Stimulated activated CD8-positive, alpha-beta memory T cell treated with anti-CD3 and anti-CD28 coated beads, Interleukin-4, amount 100 ng/mL, for 24 hours (primary cell): ENCODE results near the gene ZSWIM9.

Experiments used
- DNase-seq: peaks from one replicate; pipeline ENCODE4 v3.0.0-alpha.2; 2020; ENCODE audit warnings: low read depth

The ZSWIM9 gene

DNA sequence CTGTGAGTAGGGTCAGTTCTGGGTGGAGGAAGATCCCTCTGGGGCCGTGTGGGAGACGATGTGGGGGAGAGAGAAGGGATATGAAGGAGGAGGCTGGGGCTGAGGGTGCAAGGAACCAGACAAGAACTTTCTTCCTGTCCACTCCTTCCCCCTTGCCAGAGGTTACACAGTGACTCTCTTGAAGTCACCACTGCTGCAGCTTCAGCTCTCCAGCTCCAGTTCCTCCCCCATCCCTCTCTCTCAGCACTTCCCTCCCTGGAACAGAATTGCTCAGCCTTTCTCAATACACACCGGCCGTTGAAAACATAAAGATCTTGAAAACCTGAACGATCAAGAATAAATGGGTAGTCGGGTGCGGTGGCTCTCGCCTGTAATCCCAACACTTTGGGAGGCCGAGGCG lies 5.1 kb downstream of the ZSWIM9 start:
- no peak for DNase-seq

DNA sequence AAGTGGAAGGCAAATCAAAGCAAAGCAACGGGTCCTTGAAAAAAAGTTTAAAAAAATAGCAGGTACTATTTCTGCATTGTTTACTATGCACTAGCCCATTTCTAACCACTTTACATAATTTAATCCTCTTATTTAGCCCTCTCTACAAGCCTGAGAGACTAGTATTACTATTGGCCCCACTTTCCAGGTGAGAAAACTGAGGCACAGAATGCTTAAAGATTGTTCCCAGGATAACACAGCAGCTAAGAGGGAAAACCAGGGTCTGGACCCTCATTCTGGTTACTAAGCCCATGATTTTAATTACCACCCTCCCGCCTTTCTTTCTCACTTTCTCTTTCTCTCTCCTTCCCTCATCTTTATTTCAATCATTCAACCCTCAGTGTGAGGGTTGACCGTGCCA lies 5.7 kb downstream of the ZSWIM9 start:
- DNase-seq = no peak

DNA sequence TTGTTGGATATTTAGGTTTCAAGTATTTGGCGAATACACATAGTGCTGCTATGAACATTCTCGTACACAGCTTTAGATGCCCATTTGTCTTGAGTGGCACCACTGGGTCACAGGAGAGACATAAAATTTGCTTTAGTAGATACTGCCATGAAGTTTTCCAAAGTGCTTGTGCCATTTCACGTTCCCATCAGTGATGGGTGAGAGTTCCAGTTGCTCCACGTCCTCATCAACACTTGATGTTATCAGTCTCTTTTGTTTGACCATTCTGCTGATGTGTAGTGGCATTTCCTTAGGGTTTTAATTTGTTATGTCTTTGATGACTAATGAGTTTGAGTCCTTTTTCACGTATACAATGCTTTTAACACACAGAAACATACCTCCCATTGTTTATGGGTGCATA lies 11.0 kb downstream of the ZSWIM9 start:
- DNase-seq = no peak

DNA sequence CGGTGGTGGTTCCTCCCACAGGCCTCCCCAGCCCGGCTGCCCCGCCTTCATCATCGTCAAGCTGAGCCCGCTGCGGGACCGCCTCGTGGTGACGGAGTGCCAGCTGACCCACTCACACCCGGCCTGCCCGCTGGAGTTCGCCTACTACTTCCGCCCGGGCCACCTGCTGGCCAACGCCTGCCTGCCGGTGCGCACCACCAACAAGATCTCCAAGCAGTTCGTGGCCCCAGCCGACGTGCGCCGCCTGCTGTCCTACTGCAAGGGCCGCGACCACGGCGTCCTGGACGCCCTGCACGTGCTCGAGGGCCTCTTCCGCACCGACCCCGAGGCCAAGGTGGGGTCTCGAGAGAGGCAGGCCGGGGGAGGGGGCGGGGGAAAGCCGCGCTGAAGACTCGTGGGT lies 12.0 kb downstream of the ZSWIM9 start:
- no peak for DNase-seq

DNA sequence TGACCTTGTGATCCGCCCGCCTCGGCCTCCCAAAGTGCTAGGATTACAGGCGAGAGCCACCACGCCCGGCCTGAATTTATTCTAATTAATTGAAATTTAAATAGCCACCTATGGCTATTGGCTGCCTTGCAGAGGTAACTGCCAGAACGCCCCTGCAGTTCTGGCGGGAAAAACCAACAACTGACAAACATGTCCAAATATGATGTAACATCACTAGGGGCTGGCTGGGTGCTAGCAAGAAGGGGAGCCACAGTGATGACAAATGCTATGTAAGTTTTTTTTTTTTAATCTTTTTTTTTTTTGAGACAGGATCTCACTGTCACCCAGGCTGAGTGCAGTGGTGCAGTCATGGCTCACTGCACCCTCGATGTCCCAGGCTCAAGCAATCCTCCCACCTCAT lies 12.9 kb downstream of the ZSWIM9 start:
- no peak for DNase-seq

DNA sequence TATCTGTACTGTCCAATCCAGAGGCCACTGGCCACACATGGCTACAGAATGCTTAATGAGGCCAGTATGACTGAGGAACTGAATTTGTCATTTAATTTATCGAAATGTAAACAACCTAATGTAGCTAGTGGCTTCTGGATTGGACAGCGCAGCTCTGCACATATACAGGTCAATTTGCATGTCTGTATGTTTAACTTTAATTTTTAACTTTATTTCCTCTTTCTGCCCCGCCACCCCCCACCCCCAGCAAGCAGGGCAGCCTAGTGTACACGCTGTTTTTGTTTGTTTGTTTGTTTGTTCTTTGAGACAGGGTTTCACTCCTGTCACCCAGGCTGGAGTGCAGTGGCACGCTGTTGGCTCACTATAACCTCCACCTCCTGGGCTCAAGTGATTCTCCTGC lies 15.5 kb downstream of the ZSWIM9 start:
- DNase-seq = no peak

DNA sequence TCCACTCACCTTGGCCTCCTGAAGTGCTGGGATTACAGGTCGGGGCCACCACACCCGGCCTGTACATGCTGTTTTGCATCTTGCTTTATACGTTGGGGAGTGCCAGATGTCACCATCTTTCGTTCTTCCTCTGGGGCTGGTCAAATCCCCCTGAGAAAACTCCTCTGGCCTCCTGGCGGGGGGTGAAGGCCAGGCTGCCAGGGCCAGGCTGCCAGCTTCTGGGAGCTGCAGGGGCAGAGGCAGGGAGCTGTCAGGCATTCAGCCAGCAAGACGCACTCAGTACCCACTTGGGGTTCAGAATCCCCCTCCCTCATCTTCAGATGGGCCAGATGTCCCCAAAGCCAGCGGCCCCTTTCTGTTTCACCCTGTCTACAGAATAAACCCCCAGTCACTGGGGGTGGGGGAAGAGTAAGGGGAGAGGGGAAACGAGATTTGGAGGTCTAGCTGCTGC lies 16.1 kb downstream of the ZSWIM9 start:
- no peak for DNase-seq

DNA sequence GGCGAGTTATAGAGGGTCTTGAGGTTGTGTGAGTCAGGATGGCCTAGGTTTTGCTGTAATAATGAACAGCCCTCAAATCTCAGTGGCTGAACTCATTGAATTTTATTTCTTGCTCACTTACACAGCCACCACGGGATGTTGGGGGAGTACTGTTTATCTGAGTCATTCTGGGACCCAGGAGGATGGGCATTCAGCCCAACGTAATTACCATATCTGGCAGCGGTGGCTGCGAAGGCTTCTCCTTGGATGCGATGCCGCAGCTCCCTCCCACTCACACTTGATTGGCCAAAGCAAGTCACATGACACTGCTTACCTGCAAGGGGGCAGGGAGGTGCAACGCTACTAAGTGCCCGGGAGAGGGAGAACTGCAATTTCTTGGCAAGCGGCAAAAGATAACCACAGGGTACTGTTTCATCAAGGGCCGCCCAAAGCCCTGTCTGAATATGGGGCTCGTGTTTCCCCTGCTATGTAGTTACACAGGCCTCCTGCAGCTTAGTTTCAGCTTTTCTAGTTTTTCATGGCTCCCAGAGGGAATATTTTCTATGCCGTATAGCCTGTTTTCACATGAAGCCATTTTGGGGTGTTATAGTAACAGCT lies 19.9 kb downstream of the ZSWIM9 start:
- peak; percentile 46 for DNase-seq

DNA sequence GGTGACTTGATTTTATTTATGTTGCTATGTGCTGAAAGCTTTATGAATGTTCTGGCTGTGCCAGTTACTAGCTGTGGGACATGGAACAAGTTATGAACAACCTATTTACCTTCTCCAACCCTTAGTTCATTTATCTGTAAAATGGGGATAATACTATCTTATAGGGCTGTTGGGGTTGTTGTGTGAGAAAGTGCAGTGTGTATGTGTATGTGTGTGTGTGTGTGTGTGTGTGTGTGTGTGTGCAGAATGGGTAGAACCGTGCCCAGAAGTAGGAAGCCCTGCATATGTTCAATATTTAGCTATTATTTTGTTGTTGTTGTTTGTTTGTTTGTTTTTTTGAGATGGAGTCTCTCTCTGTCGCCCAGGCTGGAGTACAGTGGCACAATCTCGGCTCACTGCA lies 20.4 kb downstream of the ZSWIM9 start:
- DNase-seq = no peak

DNA sequence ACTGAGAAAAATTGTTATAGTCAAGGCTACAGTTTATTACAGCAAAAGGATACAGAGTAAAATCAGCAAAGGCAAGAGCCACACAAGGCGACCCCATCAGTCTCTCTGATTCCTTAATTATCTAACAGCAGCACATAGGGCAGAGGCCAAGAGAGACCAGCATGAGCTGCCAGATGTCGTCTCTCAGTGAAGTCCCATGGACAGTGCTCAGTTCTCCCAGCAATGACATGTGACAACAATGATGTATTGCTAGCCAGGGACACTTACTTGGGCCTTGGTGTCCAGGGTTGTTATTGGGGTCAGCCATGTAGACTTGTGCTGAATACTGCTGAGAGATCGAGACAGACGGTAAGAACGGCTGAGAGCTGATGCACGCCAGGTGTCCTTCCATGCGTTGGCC lies 22.3 kb downstream of the ZSWIM9 start:
- DNase-seq = no peak

DNA sequence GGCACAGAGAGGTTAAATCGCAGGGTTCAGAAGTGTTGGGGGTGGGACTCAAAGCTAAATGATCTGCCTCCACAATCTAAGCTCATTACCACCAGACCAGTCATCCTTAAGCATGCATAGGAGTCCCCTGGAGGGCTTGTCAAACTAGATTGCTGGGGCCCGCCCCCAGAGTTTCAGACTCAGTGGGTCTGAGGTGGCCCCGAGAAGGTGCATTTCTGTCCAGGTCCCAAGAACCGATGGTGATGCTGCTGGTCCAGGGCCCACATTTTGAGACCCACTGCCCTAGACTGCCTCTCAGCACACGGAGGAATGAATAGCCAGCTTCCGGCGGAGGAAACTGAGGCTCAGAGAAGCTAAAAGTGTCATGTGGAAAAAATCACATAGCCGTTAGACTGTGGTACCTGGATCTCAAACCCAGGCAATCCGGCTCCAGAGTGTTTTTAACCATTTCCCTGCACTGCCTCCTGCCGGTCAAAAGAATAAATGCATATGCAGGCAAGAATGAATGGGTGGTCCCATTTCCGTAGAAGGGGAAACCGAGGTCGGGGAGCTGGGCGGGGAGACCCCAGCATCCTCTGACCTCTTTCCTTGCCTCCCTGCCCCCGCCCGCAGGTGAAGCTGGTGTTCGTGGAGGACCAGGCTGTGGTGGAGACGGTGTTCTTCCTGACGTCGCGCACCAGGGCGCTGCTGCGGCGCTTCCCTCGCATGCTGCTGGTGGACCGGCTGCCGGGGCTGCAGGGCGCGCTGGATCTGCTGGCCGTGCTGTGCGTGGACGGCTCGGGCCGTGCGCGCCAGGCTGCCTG lies 23.8 kb downstream of the ZSWIM9 start:
- DNase-seq = no peak

DNA sequence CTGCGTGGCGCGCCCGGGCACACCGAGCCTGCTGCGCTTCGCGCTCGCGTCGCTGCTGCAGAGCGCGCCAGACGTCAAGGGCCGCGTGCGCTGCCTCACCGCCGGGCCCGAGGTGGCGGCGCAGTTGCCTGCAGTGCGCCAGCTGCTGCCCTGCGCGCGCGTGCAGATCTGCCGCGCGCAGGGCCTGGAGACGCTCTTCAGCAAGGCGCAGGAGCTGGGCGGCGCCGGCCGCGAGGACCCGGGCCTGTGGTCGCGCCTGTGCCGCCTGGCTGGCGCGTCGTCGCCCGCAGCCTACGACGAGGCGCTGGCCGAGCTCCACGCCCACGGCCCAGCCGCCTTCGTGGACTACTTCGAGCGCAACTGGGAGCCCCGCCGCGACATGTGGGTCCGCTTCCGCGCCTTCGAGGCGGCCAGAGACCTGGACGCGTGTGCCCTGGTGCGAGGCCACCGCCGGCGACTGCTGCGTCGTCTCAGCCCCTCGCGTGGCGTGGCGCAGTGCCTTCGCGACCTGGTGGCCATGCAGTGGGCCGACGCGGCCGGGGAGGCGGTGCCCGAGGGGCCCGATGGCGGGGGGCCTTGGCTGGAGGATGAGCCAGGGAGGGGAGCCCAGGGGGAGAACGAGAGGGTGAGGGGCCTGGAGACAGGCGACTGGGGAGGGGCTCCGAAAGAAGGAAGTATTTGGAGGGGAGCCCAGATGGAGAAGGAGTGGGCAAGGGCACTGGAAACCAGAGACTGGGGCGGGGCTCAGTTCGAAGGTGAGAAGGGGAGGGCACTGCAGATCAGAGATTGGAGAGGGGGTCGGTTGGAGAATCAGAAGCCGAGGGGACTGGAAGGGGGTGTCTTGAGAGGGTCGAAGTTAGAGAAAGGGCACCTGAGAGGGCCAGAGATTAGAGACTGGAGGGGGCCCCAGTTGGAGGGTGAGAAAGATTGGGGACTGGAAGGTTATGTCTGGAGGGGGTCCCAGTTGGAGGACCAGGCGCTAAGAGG lies 24.7 kb downstream of the ZSWIM9 start:
- DNase-seq = no peak

DNA sequence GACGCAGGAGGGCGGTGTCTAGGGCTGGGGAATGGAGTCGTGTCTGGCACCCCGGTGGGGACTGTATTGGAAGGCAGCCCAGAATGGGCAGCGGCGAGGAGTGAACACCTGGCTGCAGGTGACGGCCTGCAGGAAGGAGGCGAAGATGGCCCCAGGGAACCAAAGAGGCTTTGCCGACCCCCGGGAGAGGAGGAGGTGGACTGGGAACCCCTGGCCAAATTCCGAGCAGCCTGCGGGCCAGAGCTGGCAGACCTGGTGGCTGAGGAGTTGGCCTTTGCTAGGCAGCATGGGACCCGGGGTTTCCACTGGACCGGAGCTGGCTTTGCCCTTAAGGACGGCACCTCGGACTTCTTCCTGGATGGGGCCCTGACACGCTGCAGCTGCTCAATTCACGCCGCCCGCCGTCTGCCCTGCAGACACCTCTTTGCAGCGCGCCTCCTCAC lies 25.9 kb downstream of the ZSWIM9 start:
- DNase-seq = no peak

DNA sequence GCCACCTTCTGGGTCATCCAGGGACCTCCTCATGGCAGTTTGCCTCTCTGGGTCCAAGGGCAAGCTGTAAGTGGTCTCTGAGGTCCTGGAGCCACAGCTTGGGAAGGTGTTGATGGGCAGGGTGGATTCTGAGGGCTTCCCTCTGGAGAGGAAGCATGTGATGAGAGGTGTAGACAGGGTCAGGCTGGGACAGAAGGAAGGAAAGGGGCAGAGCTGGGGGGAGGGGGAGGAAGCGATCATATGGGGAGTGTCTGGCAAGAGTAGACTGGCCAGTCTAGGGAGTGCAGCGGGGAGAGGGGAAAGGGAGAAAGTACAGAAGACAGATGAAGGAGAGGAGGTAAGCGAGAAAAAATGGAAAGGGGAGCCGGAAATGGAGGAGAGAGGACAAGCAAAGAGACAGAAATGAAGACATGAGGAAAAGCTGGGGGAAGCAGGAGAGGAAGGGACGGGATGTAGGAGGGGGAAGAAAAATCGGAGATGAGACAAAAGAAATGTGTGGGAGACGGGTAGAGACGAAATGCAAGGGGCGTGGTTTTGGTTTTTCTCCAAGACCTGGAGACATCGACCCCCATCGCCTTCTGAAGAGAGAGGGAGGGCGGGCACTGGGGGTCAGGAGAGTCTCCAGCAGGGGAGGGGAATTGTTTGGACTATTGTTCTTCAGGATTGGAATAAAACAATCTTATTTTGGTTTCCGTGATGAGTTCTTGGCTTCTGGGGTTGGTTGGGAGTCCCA lies 26.6 kb downstream of the ZSWIM9 start:
- no peak for DNase-seq

DNA sequence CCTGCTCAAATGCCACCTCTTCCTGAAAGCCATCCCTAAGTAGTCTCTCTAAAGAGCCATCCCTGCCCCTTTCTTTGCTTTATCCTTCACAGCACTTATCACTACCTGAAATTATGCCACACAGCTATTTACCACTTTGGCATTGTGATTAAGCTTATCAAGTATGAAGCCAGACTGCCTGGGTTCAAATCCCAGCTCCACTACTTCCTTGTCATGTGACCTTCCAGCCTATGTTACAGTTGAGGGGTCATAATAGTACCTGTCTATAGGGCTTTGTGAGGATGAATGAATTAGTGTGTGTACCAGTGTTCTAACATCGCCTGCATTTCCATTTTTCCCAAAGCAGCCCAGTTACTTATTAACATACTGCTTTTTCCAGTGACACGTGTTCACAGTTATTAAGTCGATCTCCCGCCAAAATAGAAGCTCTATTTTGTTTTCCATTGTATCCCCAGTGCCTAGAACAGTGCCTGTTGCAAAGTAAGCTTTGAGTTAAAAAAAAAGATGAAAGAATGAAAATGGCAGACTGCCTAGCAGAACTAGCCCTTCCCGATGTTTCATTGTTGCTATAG lies 32.8 kb downstream of the ZSWIM9 start:
- DNase-seq = no peak

DNA sequence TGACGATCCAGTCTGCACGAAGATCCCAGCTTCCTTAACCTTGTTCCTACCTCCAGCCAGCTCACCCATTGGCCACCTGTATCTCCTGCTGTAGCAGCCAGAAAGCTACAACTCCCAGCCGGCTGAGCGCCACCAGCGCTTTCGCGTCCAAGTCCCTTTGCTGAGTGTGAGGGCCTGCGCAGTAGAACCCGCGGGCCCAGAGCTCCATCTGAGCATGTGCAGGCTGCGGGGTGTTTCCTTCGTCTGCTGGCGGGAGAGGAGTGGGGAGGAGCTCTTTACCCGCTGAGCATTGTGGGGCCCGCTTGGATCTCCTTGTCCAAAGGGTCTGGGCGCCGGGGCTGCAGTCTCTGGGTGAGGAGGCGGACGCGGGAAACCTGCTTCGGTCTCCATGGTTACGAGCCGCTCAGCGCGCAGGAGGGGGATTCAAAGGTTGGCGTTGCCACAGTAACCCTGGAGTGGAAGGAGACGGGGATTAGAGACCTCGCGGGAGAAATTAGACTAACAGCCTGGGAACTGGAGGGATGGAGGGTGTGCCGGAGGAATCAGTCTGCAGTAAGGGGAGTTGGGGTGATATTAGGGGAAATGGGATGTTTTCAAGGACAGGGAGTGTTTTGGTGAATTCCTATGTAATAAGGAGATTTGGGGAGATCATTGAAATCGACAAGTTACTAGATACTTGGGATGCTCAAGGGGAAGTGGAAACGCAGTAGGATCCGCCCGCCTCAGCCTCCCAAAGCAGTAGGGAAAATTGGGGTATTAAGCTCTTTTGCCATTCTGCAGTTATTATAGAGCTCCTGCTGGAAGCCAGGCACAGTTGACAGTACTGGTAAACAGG lies 33.5 kb downstream of the ZSWIM9 start:
- peak; percentile 90 for DNase-seq

DNA sequence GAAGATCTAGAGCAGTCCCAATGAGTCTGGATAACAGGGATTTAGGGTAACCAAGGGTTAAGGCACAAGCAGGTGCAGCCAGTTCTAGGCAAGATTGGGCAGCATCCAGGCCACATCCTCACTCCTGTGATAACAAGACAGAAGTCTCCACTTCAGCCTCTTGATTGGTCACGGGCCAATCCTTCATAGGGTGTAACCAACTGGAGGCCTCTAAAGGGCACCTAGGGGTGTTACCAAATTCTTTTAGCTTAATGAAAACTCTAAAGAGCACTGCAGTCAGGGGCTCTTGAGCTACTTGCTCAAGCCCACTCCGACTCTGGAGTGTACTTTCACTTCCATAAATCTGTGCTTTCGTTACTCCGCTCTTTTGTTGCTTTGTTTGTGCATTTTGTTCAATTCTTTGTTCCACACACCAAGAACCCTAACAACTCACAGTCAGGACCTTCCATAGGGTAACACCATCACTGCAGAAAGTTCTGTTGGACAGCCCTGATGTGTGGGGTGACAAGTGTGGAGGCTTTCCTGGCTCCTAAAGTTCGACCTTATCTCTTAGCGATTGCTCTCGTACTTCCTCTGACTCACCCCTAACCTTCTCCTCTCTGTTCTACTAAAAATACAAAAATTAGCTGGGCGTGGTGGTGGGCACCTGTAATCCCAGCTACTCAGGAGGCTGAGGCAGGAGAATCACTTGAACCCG lies 36.1 kb downstream of the ZSWIM9 start:
- no peak for DNase-seq

DNA sequence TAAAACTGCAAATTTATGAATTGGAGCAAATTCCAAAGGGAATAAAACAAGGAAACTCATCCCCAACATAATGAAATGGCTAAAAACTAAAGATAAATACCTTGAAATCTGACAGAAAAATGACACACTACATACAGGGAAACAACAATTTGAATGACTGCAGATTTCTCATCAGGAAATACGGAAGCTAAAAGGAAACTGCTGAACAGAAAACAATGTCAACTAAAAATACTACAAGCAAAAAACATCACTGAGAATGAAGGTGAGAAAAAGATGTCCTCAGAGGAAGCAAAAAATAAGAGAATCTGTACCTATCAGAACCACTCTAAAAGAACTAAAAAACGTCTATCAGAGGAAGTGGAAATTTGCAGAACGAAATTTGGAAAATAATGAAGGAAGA lies 39.5 kb downstream of the ZSWIM9 start:
- no peak for DNase-seq

DNA sequence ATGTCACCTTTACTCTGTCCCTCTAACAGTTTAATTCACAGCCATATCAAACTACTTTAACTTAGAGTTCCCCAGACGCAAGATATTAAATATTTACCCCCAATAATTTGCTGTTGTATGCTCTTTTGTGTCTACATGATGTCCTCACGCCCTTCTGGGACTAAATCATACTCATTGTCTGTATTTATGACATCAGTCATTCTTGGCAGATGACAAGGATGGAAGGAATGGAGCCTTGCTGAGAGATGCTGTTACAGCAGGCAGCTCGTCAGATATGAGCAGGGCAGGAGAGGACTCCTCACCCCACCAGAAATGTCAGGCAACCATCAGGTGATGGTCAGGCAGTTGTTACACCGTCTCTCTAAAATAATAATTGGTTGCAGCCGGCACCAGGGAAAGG lies 43.5 kb downstream of the ZSWIM9 start:
- DNase-seq = no peak

DNA sequence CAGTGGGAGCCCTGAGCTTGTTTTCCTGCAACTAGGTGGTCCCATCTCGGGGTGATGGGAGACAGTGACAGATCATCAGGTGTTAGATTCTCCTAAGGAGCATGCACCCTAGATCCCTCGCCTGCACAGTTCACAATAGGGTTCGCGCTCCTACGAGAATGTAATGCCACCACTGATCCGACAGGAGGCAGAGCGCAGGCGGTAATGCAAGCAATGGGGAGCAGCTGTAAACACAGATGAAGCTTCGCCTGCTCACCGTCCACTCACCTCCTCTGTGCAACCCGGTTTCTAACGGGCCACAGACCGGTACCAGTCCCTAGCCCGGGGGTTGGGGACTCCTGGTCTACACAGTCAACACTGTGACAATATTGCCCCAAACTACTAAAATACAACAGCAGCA lies 46.5 kb downstream of the ZSWIM9 start:
- DNase-seq = no peak
